ENCODE measurements around the gene ZNF292.

Gene ZNF292

DNA sequence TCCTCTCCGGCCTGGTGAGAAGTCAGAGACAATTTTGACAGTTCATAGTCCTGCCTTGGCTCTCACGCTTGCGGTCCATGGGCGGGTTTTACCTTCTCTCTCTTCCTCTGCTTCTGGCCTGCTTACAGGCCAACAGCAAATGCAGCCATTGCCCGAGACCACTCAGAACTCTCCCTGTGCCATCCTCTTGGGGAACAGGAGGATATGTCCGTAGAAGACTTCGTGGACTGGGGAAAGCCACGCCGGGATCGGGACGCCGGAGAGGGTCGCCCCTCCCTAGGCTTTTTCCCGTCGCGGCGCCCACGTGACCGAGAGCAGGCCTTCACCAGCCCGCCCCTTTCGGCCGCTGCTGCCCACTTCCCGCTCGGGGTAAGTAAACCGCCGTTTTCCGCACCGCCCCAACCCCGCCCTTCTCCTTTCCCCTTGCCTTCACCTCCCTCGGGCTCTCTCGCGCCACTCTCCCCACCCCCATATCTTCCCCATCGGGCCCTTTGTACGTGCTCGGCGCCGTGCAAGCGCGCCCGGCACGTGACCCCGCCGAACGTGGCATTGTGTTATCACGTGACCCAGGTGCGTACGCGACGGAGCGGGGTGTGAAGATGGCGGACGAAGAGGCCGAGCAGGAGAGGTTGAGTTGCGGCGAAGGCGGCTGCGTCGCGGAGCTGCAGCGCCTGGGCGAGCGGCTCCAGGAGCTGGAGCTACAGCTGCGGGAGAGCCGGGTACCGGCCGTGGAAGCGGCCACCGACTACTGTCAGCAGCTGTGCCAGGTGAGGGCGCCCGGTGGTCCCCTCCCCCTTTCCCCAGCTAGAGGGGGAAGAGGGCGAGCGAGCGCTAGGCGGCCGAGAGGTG, at the start of gene ZNF292:
TSS of gene ZNF292 (plus strand) at position 573 of the 849 bp plus-strand sequence. CDS start at position 600, 27 bp downstream.
- Histone ChIP-seq H3K4me1 (ENCODE audit: control insufficient read depth, insufficient read depth, low read length) (peaks cover 10% of the 10 kb centered on the region), H3K4me3 (ENCODE audit: low read length) (peak within 1 kb of the TSS; percentile 49), H3K27me3 (ENCODE audit: control insufficient read depth, insufficient read depth, low read length) (no peaks in the 10 kb centered on the region), H3K9ac (ENCODE audit: low read length) (peak within 1 kb of the TSS; percentile 78), H3K9me3 (ENCODE audit: control insufficient read depth, low read length) (no peaks in the 10 kb centered on the region), H3K36me3 (ENCODE audit: control insufficient read depth, insufficient read depth, low read length) (no peaks in the 10 kb centered on the region)

DNA sequence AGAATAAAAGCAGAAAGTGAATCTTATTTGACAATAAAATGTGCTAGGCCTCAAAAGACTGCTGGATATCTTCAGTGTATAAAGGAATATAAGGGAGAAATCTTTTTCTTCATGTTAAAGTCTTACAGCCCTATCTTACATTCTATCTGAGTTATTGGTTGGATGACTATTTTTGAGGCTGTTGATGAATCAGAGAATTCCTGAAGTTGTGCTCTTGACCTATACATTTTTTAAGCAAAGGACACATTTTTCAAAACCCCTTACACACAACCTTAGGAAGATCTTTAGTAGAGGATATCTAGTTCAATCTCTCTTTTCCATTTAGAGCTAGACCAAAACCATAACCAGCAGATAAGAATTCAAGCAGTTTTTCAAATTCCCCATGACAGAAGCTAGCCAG, 49.5 kb upstream of the ZNF292 start:
- H3K27me3 ChIP-seq (ENCODE audit: control insufficient read depth, insufficient read depth, low read length): no peaks in the 10 kb centered on the region
- H3K9ac ChIP-seq (ENCODE audit: low read length): no peak overlapping the region
- no peak overlapping the region for H3K4me3 ChIP-seq (ENCODE audit: low read length)
- H3K4me1 ChIP-seq (ENCODE audit: control insufficient read depth, insufficient read depth, low read length): no peaks in the 10 kb centered on the region
- H3K9me3 ChIP-seq (ENCODE audit: control insufficient read depth, low read length): no peaks in the 10 kb centered on the region
- no peaks in the 10 kb centered on the region for H3K36me3 ChIP-seq (ENCODE audit: control insufficient read depth, insufficient read depth, low read length)

DNA sequence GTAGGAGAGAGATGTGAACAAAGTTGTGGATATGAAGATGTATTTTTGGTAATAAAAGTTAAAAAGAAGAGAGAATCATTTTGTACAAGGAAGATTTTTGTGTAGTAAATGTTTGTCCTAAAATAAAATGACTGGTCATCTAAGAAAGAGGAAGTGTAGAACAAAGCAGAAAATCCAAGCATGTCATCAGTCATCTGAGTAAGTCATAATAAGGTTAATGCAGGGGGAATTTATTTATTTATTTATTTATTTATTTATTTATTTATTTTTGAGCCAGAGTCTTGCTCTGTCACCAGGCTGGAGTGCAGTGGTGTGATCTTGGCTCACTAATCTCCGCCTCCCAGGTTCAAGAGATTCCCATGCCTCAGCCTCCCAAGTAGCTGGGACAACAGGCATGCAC, 44.7 kb upstream of the ZNF292 start:
- H3K27me3 ChIP-seq (ENCODE audit: control insufficient read depth, insufficient read depth, low read length): no peaks in the 10 kb centered on the region
- no peaks in the 10 kb centered on the region for H3K9me3 ChIP-seq (ENCODE audit: control insufficient read depth, low read length)
- no peak overlapping the region for H3K9ac ChIP-seq (ENCODE audit: low read length)
- no peaks in the 10 kb centered on the region for H3K4me1 ChIP-seq (ENCODE audit: control insufficient read depth, insufficient read depth, low read length)
- H3K36me3 ChIP-seq (ENCODE audit: control insufficient read depth, insufficient read depth, low read length): no peaks in the 10 kb centered on the region
- H3K4me3 ChIP-seq (ENCODE audit: low read length): no peak overlapping the region

DNA sequence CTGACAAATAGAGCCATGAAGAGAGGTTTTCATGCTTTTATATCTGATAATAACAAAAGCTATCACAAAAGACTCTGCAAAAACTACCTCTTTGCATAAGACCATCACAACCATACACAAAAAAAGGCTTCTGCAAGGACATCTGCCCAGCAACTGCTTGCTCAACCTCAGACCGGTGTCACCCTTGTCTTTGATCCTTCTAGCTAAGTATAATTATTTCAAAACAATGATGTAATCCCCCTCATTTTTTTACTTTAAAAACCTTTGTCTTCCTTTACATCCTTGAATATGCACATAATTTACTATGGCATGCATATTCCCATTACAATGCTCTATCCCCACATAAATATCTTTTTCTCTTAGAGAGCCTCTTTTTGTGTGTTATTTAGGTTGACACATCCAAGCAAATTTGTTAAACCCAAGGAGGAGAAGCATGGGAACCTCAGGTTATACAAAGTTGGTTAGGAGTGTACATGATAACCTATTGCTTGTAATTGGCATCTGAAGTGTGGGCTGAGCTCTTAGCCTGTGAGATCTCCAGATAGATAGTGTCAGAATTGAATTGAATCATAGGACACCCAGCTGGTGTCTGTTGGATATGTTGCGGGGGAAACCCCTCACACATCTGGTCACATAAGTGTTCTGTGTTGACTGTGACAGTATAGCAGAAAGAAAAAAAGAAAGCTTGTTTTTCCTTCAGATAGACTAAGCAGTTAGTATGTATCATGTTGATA, 39.8 kb upstream of the ZNF292 start:
- Histone ChIP-seq H3K4me1 (ENCODE audit: control insufficient read depth, insufficient read depth, low read length) (no peaks in the 10 kb centered on the region), H3K36me3 (ENCODE audit: control insufficient read depth, insufficient read depth, low read length) (no peaks in the 10 kb centered on the region), H3K27me3 (ENCODE audit: control insufficient read depth, insufficient read depth, low read length) (no peaks in the 10 kb centered on the region), H3K4me3 (ENCODE audit: low read length) (no peak overlapping the region), H3K9me3 (ENCODE audit: control insufficient read depth, low read length) (no peaks in the 10 kb centered on the region), H3K9ac (ENCODE audit: low read length) (no peak overlapping the region)

DNA sequence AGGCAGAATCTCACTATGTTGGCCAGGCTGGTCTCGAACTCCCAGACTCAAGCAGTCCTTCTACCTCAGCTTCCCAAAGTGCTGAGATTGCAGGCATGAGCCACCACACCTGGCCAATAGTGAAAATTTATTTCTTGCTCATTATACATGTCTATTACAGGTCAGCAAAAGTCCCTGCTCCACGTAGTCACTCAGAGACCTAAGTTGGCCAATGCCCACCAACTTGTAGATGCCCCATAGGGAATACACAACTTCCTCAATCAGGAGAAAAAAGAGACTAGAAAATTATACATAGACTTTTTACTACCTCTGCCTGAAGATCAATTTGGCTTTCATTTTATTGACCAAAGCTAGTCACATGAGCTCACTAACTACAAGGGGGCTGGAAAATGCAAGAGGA, 38.4 kb upstream of the ZNF292 start:
- H3K36me3 ChIP-seq (ENCODE audit: control insufficient read depth, insufficient read depth, low read length): no peaks in the 10 kb centered on the region
- H3K9me3 ChIP-seq (ENCODE audit: control insufficient read depth, low read length): no peaks in the 10 kb centered on the region
- no peak overlapping the region for H3K9ac ChIP-seq (ENCODE audit: low read length)
- no peak overlapping the region for H3K4me3 ChIP-seq (ENCODE audit: low read length)
- no peaks in the 10 kb centered on the region for H3K4me1 ChIP-seq (ENCODE audit: control insufficient read depth, insufficient read depth, low read length)
- H3K27me3 ChIP-seq (ENCODE audit: control insufficient read depth, insufficient read depth, low read length): no peaks in the 10 kb centered on the region

DNA sequence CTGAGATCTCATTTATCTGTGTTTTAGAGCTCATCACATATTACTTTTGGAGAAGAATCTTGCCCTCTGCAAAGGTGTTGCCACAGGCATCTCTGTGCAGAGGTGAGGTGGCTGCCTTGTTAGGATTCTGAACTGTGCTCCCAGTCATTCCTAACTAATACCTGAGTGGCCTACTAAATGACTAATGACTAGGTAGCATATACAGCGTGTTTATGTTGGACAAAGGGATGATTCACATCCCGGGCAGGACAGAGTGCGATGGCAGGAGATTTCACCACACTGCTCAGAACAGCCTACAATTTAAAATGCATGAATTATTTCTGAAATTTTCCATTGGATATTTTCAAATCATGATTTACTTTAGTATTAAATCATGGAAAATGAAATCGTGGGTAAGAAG, 37.3 kb upstream of the ZNF292 start:
- Histone ChIP-seq H3K4me3 (ENCODE audit: low read length) (no peak overlapping the region), H3K4me1 (ENCODE audit: control insufficient read depth, insufficient read depth, low read length) (no peaks in the 10 kb centered on the region), H3K36me3 (ENCODE audit: control insufficient read depth, insufficient read depth, low read length) (no peaks in the 10 kb centered on the region), H3K9ac (ENCODE audit: low read length) (no peak overlapping the region), H3K9me3 (ENCODE audit: control insufficient read depth, low read length) (no peaks in the 10 kb centered on the region), H3K27me3 (ENCODE audit: control insufficient read depth, insufficient read depth, low read length) (no peaks in the 10 kb centered on the region)

DNA sequence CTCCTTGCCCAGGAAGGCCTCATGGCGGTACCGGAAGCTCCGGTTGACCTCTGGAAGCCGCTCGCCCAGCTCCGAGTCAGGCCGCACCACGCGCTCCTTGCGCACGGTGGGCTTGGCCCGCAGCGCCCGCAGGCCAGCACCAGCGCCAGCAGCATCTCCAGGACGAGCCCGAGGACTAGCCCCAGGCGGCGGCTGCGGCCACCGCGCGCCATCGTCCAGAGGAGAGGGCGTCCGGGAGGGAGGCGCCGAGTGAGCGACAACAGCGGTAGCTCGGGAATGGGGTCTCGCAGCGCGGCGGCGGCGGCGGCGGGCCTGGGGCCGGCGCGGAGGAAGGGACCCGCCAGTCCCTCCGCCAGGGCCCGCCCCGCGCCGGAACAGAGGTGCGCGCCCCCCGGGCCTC, 32.9 kb upstream of the ZNF292 start:
- no peak overlapping the region for H3K4me3 ChIP-seq (ENCODE audit: low read length)
- H3K36me3 ChIP-seq (ENCODE audit: control insufficient read depth, insufficient read depth, low read length): no peaks in the 10 kb centered on the region
- H3K4me1 ChIP-seq (ENCODE audit: control insufficient read depth, insufficient read depth, low read length): no peaks in the 10 kb centered on the region
- no peaks in the 10 kb centered on the region for H3K9me3 ChIP-seq (ENCODE audit: control insufficient read depth, low read length)
- H3K27me3 ChIP-seq (ENCODE audit: control insufficient read depth, insufficient read depth, low read length): no peaks in the 10 kb centered on the region
- H3K9ac ChIP-seq (ENCODE audit: low read length): no peak overlapping the region

DNA sequence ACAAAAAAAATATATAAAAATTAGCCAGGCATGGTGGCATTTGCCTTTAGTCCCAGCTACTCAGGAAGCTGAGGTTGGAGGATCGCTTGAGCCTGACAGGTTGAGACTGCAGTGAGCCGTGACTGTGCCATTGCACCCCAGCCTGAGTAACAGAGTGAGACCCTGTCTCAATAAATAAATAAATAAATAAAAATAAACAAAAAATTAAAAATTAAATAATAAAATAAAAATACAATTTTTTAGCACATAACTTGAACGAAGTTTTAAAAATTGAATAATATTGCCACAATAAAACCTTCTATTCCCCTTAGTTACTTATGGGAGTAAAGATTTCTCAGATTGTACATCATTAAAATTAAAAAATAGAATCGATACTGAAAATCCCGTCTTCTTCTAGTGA, 31.3 kb upstream of the ZNF292 start:
- H3K4me3 ChIP-seq (ENCODE audit: low read length): no peak overlapping the region
- H3K9ac ChIP-seq (ENCODE audit: low read length): no peak overlapping the region
- H3K36me3 ChIP-seq (ENCODE audit: control insufficient read depth, insufficient read depth, low read length): no peaks in the 10 kb centered on the region
- no peaks in the 10 kb centered on the region for H3K27me3 ChIP-seq (ENCODE audit: control insufficient read depth, insufficient read depth, low read length)
- H3K9me3 ChIP-seq (ENCODE audit: control insufficient read depth, low read length): no peaks in the 10 kb centered on the region
- H3K4me1 ChIP-seq (ENCODE audit: control insufficient read depth, insufficient read depth, low read length): no peaks in the 10 kb centered on the region

DNA sequence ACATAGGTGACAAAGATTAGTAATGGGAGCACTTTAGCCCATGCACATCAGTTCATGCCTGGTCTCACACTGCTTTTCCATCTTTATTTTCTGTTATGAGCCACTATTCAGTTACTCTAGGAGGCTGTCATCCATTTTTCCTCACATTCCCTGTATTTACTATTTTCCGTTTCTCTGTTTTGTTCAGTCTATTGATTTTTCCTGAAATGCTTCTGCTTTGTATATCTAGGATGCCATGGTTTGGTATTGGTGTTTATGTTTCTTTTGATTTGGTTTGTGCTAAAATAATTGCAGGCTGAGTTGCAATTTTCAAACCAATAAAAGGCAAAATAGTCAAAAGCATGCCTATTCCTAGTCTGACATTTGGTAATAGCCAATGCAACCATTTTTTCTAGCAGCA, 28.9 kb upstream of the ZNF292 start:
- Histone ChIP-seq H3K36me3 (ENCODE audit: control insufficient read depth, insufficient read depth, low read length) (no peaks in the 10 kb centered on the region), H3K4me1 (ENCODE audit: control insufficient read depth, insufficient read depth, low read length) (no peaks in the 10 kb centered on the region), H3K9ac (ENCODE audit: low read length) (no peak overlapping the region), H3K9me3 (ENCODE audit: control insufficient read depth, low read length) (no peaks in the 10 kb centered on the region), H3K27me3 (ENCODE audit: control insufficient read depth, insufficient read depth, low read length) (no peaks in the 10 kb centered on the region), H3K4me3 (ENCODE audit: low read length) (no peak overlapping the region)

DNA sequence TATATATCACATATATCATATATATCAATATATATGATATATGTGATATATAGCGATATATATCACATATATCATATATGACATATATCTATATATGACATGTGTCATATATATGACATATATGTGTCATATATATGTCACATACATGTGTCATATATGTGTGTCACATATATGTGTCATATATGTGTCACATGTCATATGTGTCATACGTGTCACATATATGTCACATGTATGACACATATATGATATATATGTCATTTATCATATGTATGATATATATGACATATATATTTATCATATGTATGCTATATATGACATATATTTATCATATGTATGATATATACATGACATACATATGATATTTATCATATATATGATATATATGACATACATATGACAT, 27.6 kb upstream of the ZNF292 start:
- no peak overlapping the region for H3K9ac ChIP-seq (ENCODE audit: low read length)
- H3K4me3 ChIP-seq (ENCODE audit: low read length): no peak overlapping the region
- H3K27me3 ChIP-seq (ENCODE audit: control insufficient read depth, insufficient read depth, low read length): no peaks in the 10 kb centered on the region
- H3K9me3 ChIP-seq (ENCODE audit: control insufficient read depth, low read length): no peaks in the 10 kb centered on the region
- no peaks in the 10 kb centered on the region for H3K36me3 ChIP-seq (ENCODE audit: control insufficient read depth, insufficient read depth, low read length)
- H3K4me1 ChIP-seq (ENCODE audit: control insufficient read depth, insufficient read depth, low read length): no peaks in the 10 kb centered on the region

DNA sequence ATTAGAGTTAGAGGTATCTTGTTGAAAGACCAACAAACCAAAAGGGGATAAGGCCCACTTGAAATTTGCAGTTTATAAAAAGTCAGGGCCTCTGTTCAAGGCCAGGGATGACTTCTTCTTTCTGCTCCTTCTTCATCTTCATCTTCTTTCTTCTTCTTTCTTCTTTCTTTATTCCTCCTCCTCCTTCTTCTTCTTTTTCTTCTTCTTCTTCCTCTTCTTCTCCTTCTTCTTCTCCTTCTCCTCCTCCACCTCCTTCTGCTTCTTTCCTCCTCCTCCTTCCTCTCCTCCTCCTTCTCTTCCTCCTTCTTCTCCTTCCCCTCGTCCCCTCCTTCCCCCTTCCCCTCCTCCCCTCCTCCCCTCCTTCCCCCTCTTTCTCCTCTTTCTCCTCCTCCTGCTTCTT, 18.4 kb upstream of the ZNF292 start:
- H3K9ac ChIP-seq (ENCODE audit: low read length): no peak overlapping the region
- H3K9me3 ChIP-seq (ENCODE audit: control insufficient read depth, low read length): no peaks in the 10 kb centered on the region
- no peaks in the 10 kb centered on the region for H3K27me3 ChIP-seq (ENCODE audit: control insufficient read depth, insufficient read depth, low read length)
- no peaks in the 10 kb centered on the region for H3K4me1 ChIP-seq (ENCODE audit: control insufficient read depth, insufficient read depth, low read length)
- no peaks in the 10 kb centered on the region for H3K36me3 ChIP-seq (ENCODE audit: control insufficient read depth, insufficient read depth, low read length)
- H3K4me3 ChIP-seq (ENCODE audit: low read length): no peak overlapping the region

DNA sequence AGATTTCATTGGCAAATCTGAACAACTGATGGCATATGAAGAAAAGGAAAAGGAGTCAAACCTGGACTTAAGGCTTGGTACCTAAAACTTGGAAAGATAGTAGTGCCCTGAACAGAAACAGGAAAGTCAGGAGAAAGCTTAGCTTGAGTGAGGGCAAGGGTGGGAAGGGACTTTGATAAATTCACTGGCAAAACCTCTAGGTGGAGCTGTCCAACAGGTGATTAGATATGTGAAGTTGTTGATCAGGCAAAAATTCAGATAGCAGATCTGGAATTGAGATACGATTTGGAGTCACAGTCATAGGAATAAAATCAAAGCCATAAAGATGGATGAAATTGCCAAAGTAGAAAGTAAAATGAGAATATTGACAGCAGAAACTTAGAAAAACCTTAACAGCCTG, 16.1 kb upstream of the ZNF292 start:
- Histone ChIP-seq H3K4me3 (ENCODE audit: low read length) (no peak overlapping the region), H3K4me1 (ENCODE audit: control insufficient read depth, insufficient read depth, low read length) (no peaks in the 10 kb centered on the region), H3K27me3 (ENCODE audit: control insufficient read depth, insufficient read depth, low read length) (no peaks in the 10 kb centered on the region), H3K36me3 (ENCODE audit: control insufficient read depth, insufficient read depth, low read length) (no peaks in the 10 kb centered on the region), H3K9me3 (ENCODE audit: control insufficient read depth, low read length) (no peaks in the 10 kb centered on the region), H3K9ac (ENCODE audit: low read length) (no peak overlapping the region)
